Heart left ventricle (tissue), 16 donors: ENCODE results near the gene AADACL3. TPM values are rescaled to one million over a fixed set of nuclear protein-coding genes. Genes with fewer than 3 reads are reported as not detected.

Source experiments
- ATAC-seq, 4 donors: fragments of 200-7000 bp; cut with Tn5 transposase; one replicate each; pipeline ENCODE4 v1.9.1; 2020 to 2022; ENCODE audit warnings: moderate library complexity in 4 of 4, mild to moderate bottlenecking in 3 of 4, moderate number of reproducible peaks in 1 of 4
- DNase-seq, 5 donors: peaks; one replicate each; pipeline ENCODE4 v3.0.0-alpha.2; 2020
- H3K27ac ChIP-seq, 12 donors: fragments of 200-600 bp; sonication (generic) in 4 of 12; one replicate each; pipeline versions ENCODE4 v1.5.0 to v1.8.0; 2016 to 2022; ENCODE audit warnings: mild to moderate bottlenecking in 2 of 12
- H3K27me3 ChIP-seq, 9 donors: fragments of 200-600 bp; sonication (generic) in 2 of 9; one replicate each; pipeline versions ENCODE4 v1.5.1 to v1.8.0; 2016 to 2022; ENCODE audit warnings: mild to moderate bottlenecking in 3 of 9
- H3K36me3 ChIP-seq, 9 donors: fragments of 200-600 bp; sonication (generic) in 2 of 9; one replicate each; pipeline versions ENCODE4 v1.5.0 to v1.8.0; 2018 to 2022; ENCODE audit warnings: mild to moderate bottlenecking in 2 of 9
- H3K4me1 ChIP-seq, 12 donors: fragments of 200-600 bp; sonication (generic) in 4 of 12; one replicate each; pipeline versions ENCODE4 v1.5.0 to v1.8.0; 2016 to 2022; ENCODE audit warnings: mild to moderate bottlenecking in 3 of 12
- H3K4me3 ChIP-seq, 12 donors: fragments of 200-600 bp; sonication (generic) in 4 of 12; one replicate each; pipeline versions ENCODE4 v1.5.0 to v1.8.0; 2017 to 2022; ENCODE audit warnings: mild to moderate bottlenecking in 9 of 12, moderate library complexity in 4 of 12
- H3K9me3 ChIP-seq, 12 donors: fragments of 200-600 bp; sonication (generic) in 4 of 12; one replicate each; pipeline versions ENCODE4 v1.5.0 to v1.8.0; 2016 to 2022; ENCODE audit warnings: mild to moderate bottlenecking in 1 of 12
- POLR2A ChIP-seq, 2 donors: fragments of 450-650 bp; IDR thresholded peaks; one replicate each; pipeline ENCODE4 v1.6.1; 2017; ENCODE audit warnings: antibody characterized with exemption in 2 of 2, mild to moderate bottlenecking in 2 of 2, moderate library complexity in 2 of 2
- WGBS, 4 donors: extraction: QIAGEN DNeasy Blood & Tissue Kit in 2 of 4; methylation state at CpG; one replicate each; pipeline versions ENCODE4 v1.1.5 to v1.1.7; 2013 to 2018; 5-methylcytosine and 5-hydroxymethylcytosine counted together
- intact Hi-C, 10 donors: fragments of 100-400 bp; cut with DNase I; formaldehyde crosslinking; loops; one replicate each; pipeline versions ENCODE4 v1.11.1 to v1.14.2; 2022
- polyA plus RNA-seq, 2 donors: library from polyadenylated mRNA; stranded (reverse); fragments of 200-250 nt; gene quantifications; one replicate each; pipeline ENCODE4 v1.2.3, GENCODE V29; 2013
- total RNA-seq, 9 donors: library from RNA; depleted of rRNA in 2 of 9; stranded (reverse); fragments of >200 nt in 2 of 9; fragmentation: NEBNext Ultra II Directional in 3 of 9; extraction: Animal tissue kit (Norgen Biotek cat#: 25700) in 3 of 9; gene quantifications; one replicate each; pipeline versions ENCODE4 v1.1.0 to v1.2.4, GENCODE V29; 2016 to 2023
- TF ChIP-seq, protein P1 (sequence below), 12 donors: fragments of 200-600 bp; sonication (generic) in 4 of 12; IDR thresholded peaks; one replicate each; pipeline versions ENCODE4 v1.5.0 to v1.8.0; 2018 to 2022; ENCODE audit warnings: antibody characterized with exemption in 12 of 12, mild to moderate bottlenecking in 5 of 12
- donor health status: ischemic (EF 13 %, LVEDD 7.1; RV severe dilation, severe dysfunction).
- donor health status: healthy with polysubstance abuse.
- donor health status: DM: no; HTN: yes; CAD: no.
- donor health status: DM: no; HTN: no; CAD: no.
- donor health status: ischemic (EF 25% LVEDD 6.9; RV normal size, moderate dysfunction).
- donor health status: ischemic (EF 25% LVEDD 5.7; RV mildly dilated, moderate dysfunction).
- donor health status: healthy.
- donor health status: DM: yes; HTN: yes; CAD: no.
- donor health status: ischemic (EF 35%, LVEDD 5.7; RV mildly dilated, moderate dysfunction).
- donor health status: nonischemic (EF 11% LVEDD 7.7; RV severe dilation, severe dysfunction).
- donor health status: DM: yes; HTN: yes; CAD: no.
- donor health status: PGD.
- donor health status: ischemic (EF 29% LVEDD 5.4; RV normal size, mild dysfunction).
- donor health status: nonischemic (EF 23%, LVEDD 6.1; RV moderate dilation, normal function).

Gene AADACL3
- total and polyA plus RNA-seq, 11 donors = not detected

DNA sequence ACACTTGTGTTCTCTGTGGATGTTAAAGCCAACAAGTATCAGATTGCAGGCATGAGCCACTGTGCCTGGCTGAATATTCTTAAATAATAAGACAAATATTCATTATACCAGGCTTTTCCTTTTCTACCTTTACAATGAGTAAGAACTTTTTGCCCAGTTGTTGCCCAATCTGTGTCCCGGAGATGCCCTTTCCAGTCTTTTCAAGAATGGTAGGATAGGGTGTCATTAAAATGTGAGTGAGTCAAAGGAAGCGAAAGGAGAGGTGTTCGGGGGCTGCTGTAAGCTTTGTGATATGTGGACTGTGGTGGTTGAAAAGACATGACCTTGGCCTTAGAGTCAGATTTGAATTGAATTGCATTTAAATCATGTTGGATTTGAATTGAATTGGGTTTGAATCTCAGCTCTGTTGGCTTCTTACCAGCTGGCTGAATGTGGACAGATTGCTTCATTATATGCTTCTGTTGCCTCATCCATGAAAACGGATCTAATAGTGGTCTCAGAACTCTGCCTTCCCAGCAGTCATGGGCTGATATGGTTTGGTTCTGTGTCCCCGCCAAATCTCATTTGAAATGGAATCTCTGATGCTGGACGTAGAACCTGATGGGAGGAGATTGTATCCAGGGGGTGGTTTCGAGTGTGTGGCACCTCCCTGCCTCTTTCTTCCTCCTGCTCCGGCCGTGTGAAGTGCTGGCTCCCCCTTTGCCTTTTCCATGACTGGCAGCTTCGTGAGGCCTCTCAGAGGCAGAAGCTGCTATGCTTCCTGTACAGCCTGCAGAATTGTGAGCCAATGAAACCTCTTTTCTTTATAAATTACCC lies 22.7 kb upstream of the AADACL3 start:
- DNase-seq (no peak), ATAC-seq (no peak)
- TF ChIP-seq, protein P1, sequence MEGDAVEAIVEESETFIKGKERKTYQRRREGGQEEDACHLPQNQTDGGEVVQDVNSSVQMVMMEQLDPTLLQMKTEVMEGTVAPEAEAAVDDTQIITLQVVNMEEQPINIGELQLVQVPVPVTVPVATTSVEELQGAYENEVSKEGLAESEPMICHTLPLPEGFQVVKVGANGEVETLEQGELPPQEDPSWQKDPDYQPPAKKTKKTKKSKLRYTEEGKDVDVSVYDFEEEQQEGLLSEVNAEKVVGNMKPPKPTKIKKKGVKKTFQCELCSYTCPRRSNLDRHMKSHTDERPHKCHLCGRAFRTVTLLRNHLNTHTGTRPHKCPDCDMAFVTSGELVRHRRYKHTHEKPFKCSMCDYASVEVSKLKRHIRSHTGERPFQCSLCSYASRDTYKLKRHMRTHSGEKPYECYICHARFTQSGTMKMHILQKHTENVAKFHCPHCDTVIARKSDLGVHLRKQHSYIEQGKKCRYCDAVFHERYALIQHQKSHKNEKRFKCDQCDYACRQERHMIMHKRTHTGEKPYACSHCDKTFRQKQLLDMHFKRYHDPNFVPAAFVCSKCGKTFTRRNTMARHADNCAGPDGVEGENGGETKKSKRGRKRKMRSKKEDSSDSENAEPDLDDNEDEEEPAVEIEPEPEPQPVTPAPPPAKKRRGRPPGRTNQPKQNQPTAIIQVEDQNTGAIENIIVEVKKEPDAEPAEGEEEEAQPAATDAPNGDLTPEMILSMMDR (IDR thresholded peaks at IDR 0.05) = no peak
- no peak for TF ChIP-seq POLR2A (IDR thresholded peaks at IDR 0.05)
- Histone ChIP-seq H3K4me3 (no peak overlapping the region), H3K9me3 (no peaks in the 10 kb centered on the region), H3K4me1 (no peaks in the 10 kb centered on the region), H3K36me3 (no peaks in the 10 kb centered on the region), H3K27me3 (no peaks in the 10 kb centered on the region), H3K27ac (no peak overlapping the region)
- intact Hi-C loops = no loop called here
- WGBS, 4 donors = 67 to 75% (median 69%) methylated on average over 10 of the region's 10 CpGs

GRCh38 chr1:12696658-12697057 lies 19.3 kb upstream of the AADACL3 start:
- WGBS, 4 donors = 82 to 83% (median 82%) methylated on average over 3 of the region's 3 CpGs
- ATAC-seq (no peak), DNase-seq (no peak)
- peaks cover 0 to 7% (median 0%) of the 10 kb centered on the region in 12 donors for H3K9me3 ChIP-seq
- H3K27ac ChIP-seq = no peak overlapping the region
- no peak overlapping the region for H3K4me3 ChIP-seq
- no peaks in the 10 kb centered on the region for H3K4me1 ChIP-seq
- H3K36me3 ChIP-seq = no peaks in the 10 kb centered on the region
- TF ChIP-seq, protein P1 (IDR thresholded peaks at IDR 0.05) = no peak
- no peak for TF ChIP-seq POLR2A (IDR thresholded peaks at IDR 0.05)
- intact Hi-C loops = no loop called here
- H3K27me3 ChIP-seq = no peaks in the 10 kb centered on the region

- DNase-seq (no peak), ATAC-seq (no peak)
- TF ChIP-seq, protein P1 (IDR thresholded peaks at IDR 0.05) = no peak
- TF ChIP-seq POLR2A (IDR thresholded peaks at IDR 0.05) = no peak
- Histone ChIP-seq H3K27ac (no peak overlapping the region), H3K4me3 (no peak overlapping the region), H3K4me1 (no peaks in the 10 kb centered on the region), H3K9me3 (peaks cover 0 to 7% (median 0%) of the 10 kb centered on the region in 12 donors), H3K36me3 (no peaks in the 10 kb centered on the region), H3K27me3 (no peaks in the 10 kb centered on the region)
- intact Hi-C loops = no loop called here
- WGBS, 4 donors = 83 to 93% (median 86%) methylated on average over 3 of the region's 3 CpGs
Measured at GRCh38 chr1:12697397-12697796, 18.5 kb upstream of the AADACL3 start.

GRCh38 chr1:12703821-12704451 lies 12.0 kb upstream of the AADACL3 start:
- Histone ChIP-seq H3K36me3 (no peaks in the 10 kb centered on the region), H3K27ac (no peak overlapping the region), H3K27me3 (no peaks in the 10 kb centered on the region), H3K4me1 (peaks cover 0 to 3% (median 0%) of the 10 kb centered on the region in 12 donors), H3K4me3 (no peak overlapping the region), H3K9me3 (peaks cover 0 to 26% (median 12%) of the 10 kb centered on the region in 12 donors)
- TF ChIP-seq POLR2A (IDR thresholded peaks at IDR 0.05) = no peak
- TF ChIP-seq, protein P1 (IDR thresholded peaks at IDR 0.05) = no peak
- ATAC-seq (no peak), DNase-seq (no peak)
- WGBS, 4 donors = 65 to 75% (median 72%) methylated on average over 6 of the region's 6 CpGs
- intact Hi-C loops = no loop called here
